CD4-positive, alpha-beta T cell treated with Interleukin-12 subunit alpha and Interleukin-12 subunit beta, for 1 hour (primary cell): ENCODE results near the gene IGFBP1.

Experiments used
- DNase-seq: peaks from one replicate; pipeline ENCODE4 v3.0.0-alpha.2; 2020

The IGFBP1 gene

GRCh38 chr7:45940939-45941338, 52.7 kb downstream of the IGFBP1 start:
- DNase-seq, result no peak
